H1 (cell line): Measurements from ENCODE around the gene PLCB1. TPM values are rescaled to one million over a fixed set of nuclear protein-coding genes. Genes with fewer than 3 reads are reported as not detected.

Experiments
- USF2 ChIP-seq: IDR thresholded peaks from 2 replicates; pipeline ENCODE4 v1.6.1; 2011; ENCODE audit warnings: low read length, improper control_type of control experiment
- polyA plus RNA-seq, 7 experiments: library from polyadenylated mRNA; depleted of rRNA in 3 of 7; stranded (reverse) in 5 of 7; unstranded in 2 of 7; fragments of >200 nt in 5 of 7; fragments of 200-250 nt in 2 of 7; gene quantifications; 1 replicate in 5 of 7; 2 replicates in 1 of 7; 4 replicates in 1 of 7; pipeline versions ENCODE4 v1.2.1 to v1.2.3, GENCODE V29; 2011 to 2013; ENCODE audit warnings: missing spikeins in 2 of 7, mixed read lengths in 2 of 7
- total RNA-seq: library from RNA; stranded (reverse); fragmentation: NEBNext Ultra II Directional; extraction: Animal tissue kit (Norgen Biotek cat#: 25700); gene quantifications from 2 replicates; pipeline ENCODE4 v1.2.1, GENCODE V29; 2021

PLCB1 gene
- total and polyA plus RNA-seq, 2 of the 8 experiments (the other 6 are each of a cell fraction or from before 2014, with no cell fraction given): 2.6 to 9.1 TPM

GRCh38 chr20:8667306-8667705 is 535.2 kb downstream of the PLCB1 start (continued):
- no peak for TF ChIP-seq USF2
